HG03135 (cell line): ENCODE data around the gene BRAF.
A peak's percentile ranks its signal among the peaks of the same experiment; 100 is the strongest.
"Not testable (repeated sequence)": the region's sequence is repeated elsewhere in the genome, so short reads cannot be mapped to it uniquely, and the experiment has no call there.

Source experiments
- ATAC-seq: cut with Tn5 transposase; IDR thresholded peaks from one replicate; pipeline ENCODE4 v1.9.1; 2021; ENCODE audit warnings: mild to moderate bottlenecking, moderate library complexity; ENCODE audit not compliant: unreplicated experiment

The BRAF gene

GRCh38 chr7:140881507-140882228 lies 43.1 kb downstream of the BRAF start:
- no peak for ATAC-seq

GRCh38 chr7:140877249-140877524 lies 47.5 kb downstream of the BRAF start:
- no peak for ATAC-seq

- ATAC-seq, result peak; percentile 75
These were observed 48.0 kb downstream of the BRAF start for GRCh38 chr7:140876519-140877248.

- no peak for ATAC-seq
These were observed 51.3 kb downstream of the BRAF start for GRCh38 chr7:140873434-140873833.

GRCh38 chr7:140870003-140870402 lies 54.7 kb downstream of the BRAF start:
- no peak for ATAC-seq

- no peak for ATAC-seq
These were observed 55.3 kb downstream of the BRAF start for GRCh38 chr7:140869430-140869829.

GRCh38 chr7:140867467-140868462 lies 57.0 kb downstream of the BRAF start:
- no peak for ATAC-seq

- ATAC-seq, result no peak
These were observed 57.8 kb downstream of the BRAF start for GRCh38 chr7:140866926-140867325.

- no peak for ATAC-seq
These were observed 60.0 kb downstream of the BRAF start for GRCh38 chr7:140864732-140865131.

GRCh38 chr7:140863867-140864266 lies 60.9 kb downstream of the BRAF start:
- no peak for ATAC-seq

- ATAC-seq, result no peak
These were observed 61.5 kb downstream of the BRAF start for GRCh38 chr7:140863184-140863583.

- ATAC-seq, result no peak
These were observed 67.7 kb downstream of the BRAF start for GRCh38 chr7:140857048-140857447.

GRCh38 chr7:140841166-140841715 lies 83.5 kb downstream of the BRAF start:
- ATAC-seq, result no peak

- no peak for ATAC-seq
These were observed 93.0 kb downstream of the BRAF start for GRCh38 chr7:140831724-140832123.

GRCh38 chr7:140829720-140830119 lies 95.0 kb downstream of the BRAF start:
- ATAC-seq, result no peak

- ATAC-seq, result no peak
These were observed 96.0 kb downstream of the BRAF start for GRCh38 chr7:140828741-140829140.

GRCh38 chr7:140817383-140817782 lies 107.3 kb downstream of the BRAF start:
- not testable (repeated sequence) for ATAC-seq

GRCh38 chr7:140810830-140811556 lies 113.7 kb downstream of the BRAF start:
- ATAC-seq, result peak; percentile 81

- ATAC-seq, result no peak
These were observed 114.3 kb downstream of the BRAF start for GRCh38 chr7:140810385-140810784.

GRCh38 chr7:140778975-140779374 lies 145.8 kb downstream of the BRAF start:
- ATAC-seq, result no peak
